Ectodermal cell (in vitro differentiated cells): ENCODE results near the gene SPOUT1.

ENCODE experiments used
- H3K27ac ChIP-seq: 2 replicates; pipeline ENCODE4 v1.7.0; 2013; ENCODE audit warnings: mild to moderate bottlenecking, low read depth, low read length; ENCODE audit not compliant: insufficient read depth, poor library complexity, severe bottlenecking
- H3K27me3 ChIP-seq: 2 replicates; pipeline ENCODE4 v1.7.0; 2013; ENCODE audit warnings: mild to moderate bottlenecking, low read length; ENCODE audit not compliant: insufficient read depth, control insufficient read depth, poor library complexity, severe bottlenecking
- H3K36me3 ChIP-seq: one replicate; pipeline ENCODE4 v1.7.0; 2013; ENCODE audit warnings: low read length; ENCODE audit not compliant: control insufficient read depth, insufficient read depth
- H3K4me1 ChIP-seq: one replicate; pipeline ENCODE4 v1.7.0; 2013; ENCODE audit warnings: low read length; ENCODE audit not compliant: control insufficient read depth, insufficient read depth
- H3K4me3 ChIP-seq: 2 replicates; pipeline ENCODE4 v1.7.0; 2013; ENCODE audit warnings: low read depth, low read length, control low read depth; ENCODE audit not compliant: insufficient read depth
- H3K9me3 ChIP-seq: 2 replicates; pipeline ENCODE4 v1.7.0; 2013; ENCODE audit warnings: mild to moderate bottlenecking, low read length, moderate library complexity; ENCODE audit not compliant: control insufficient read depth
- WGBS, 2 experiments: methylation state at CpG; one replicate each; pipeline ENCODE4 v1.1.7; 2013; ENCODE audit warnings: missing lambda C conversion rate in 2 of 2; 5-methylcytosine and 5-hydroxymethylcytosine counted together

SPOUT1 gene

DNA sequence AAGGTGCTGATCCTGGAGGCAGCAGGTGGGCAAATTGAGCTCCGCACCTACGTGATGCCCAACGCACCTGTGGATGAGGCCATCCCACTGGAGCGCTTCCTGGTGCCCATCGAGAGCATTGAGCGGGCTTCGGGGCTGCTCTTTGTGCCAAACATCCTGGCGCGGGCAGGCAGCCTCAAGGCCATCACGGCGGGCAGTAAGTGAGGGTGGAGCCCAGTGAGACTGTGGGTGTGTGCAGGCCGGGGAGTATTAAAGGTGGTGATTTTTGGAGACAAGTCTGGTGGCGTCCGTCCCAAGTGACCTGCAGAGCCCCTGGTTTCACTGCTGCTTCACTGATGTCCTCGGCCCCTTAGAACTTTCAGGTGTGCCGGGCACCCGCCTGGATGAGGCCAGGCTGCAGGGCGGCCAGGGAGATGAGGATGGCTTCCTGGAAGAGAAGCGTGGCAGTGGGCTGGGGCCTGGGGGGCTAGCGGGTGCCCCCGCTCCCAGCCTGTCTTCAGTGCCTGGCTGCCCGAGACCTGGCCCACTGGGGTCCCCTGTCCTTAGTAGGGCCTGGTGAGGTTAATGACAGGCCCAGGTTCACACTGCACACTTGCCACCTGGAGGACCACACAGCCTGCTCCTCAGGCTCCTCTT, 7.1 kb downstream of the SPOUT1 start:
- Histone ChIP-seq H3K36me3 (peaks cover 25% of the 10 kb centered on the region), H3K27ac (no peak overlapping the region), H3K27me3 (peaks cover 5% of the 10 kb centered on the region), H3K9me3 (no peaks in the 10 kb centered on the region), H3K4me3 (no peak overlapping the region), H3K4me1 (peaks cover 7% of the 10 kb centered on the region)
- 95 to 96% methylated on average over 22 of the region's 22 CpGs for WGBS, 2 experiments

DNA sequence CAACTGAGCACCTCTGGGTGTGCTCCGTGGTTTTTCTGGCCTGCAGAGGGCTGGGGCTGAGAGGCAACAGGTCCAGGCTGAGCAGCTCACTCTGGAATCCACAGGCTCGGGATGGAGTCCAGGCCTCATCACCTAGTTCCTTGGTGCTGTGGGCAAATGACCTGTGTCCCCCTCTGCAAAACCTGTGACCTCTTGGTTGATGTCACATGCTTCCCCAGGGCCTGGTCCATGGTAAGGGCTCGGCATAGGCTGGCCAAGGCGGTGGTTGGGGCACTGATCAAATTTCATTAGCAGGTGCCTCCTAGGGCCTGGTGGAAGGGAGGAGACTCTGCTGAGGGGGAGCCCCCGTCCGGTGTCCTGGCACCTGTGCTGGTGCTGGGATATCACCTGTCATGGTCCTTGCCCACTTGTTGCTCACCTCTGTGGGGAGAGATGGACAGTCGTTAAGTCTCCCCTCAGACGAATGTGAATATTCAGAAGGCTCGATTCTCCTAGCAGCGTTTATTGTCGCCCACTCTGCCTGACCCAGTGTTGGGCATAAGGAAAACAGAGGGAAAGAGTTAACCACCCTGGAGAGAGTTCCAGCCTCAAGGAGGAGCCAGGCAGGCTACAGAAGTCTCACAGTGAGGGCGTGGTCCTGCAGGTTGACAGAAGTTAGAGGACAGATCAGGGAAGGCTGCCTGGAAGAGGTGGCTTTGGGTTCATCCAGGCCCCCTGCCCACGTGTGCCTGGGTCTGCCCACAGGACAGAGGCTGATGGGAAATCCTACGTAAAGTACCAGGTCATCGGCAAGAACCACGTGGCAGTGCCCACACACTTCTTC, 7.8 kb downstream of the SPOUT1 start:
- no peaks in the 10 kb centered on the region for H3K9me3 ChIP-seq
- H3K27me3 ChIP-seq, result peaks cover 5% of the 10 kb centered on the region
- no peak overlapping the region for H3K4me3 ChIP-seq
- WGBS, 2 experiments, result 93% methylated on average over 16 of the region's 16 CpGs
- H3K4me1 ChIP-seq, result peaks cover 7% of the 10 kb centered on the region
- H3K36me3 ChIP-seq, result peaks cover 17% of the 10 kb centered on the region
- H3K27ac ChIP-seq, result no peak overlapping the region

DNA sequence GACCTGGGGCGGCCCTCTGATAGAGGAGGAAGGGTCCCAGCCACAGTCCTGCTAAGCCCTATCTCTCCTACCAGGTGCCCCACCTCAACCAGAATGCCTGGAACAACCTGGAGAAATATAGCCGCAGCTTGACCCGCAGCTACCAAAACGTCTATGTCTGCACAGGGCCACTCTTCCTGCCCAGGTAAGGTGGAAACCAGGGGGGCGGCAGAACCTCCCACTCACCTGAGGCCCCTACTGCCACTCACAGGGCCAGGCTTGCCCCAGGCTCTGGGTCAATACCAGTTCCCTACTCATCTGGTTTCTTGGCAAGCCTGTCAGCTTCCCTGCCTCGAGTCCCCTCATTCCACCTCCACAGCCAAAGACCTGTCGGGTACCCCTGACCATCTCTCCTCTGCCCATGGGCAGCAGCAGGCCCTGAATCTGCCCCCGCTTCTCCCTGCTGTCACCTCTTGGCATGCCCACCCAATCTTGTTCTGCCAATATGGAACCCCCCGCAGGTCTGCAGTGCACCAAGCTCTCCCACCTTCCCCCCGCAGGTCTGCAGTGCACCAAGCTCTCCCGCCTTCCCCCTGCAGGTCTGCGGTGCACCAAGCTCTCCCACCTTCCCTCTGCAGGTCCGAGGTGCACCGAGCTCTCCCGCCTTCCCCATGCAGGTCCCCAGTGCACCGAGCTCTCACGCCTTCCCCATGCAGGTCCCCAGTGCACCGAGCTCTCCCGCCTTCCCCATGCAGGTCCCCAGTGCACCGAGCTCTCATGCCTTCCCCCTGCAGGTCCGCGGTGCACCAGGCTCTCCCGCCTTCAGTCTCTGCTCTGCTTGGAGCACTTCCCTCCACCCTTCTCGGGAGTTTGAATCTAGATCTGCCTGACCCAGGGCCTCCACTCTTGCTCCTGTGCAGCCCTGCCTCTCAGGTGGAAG, 8.7 kb downstream of the SPOUT1 start:
- no peak overlapping the region for H3K4me3 ChIP-seq
- WGBS, 2 experiments, result 91% methylated on average over 24 of the region's 24 CpGs
- peaks cover 11% of the 10 kb centered on the region for H3K36me3 ChIP-seq
- H3K27ac ChIP-seq, result no peak overlapping the region
- H3K4me1 ChIP-seq, result peaks cover 7% of the 10 kb centered on the region
- no peaks in the 10 kb centered on the region for H3K9me3 ChIP-seq
- peaks cover 5% of the 10 kb centered on the region for H3K27me3 ChIP-seq

DNA sequence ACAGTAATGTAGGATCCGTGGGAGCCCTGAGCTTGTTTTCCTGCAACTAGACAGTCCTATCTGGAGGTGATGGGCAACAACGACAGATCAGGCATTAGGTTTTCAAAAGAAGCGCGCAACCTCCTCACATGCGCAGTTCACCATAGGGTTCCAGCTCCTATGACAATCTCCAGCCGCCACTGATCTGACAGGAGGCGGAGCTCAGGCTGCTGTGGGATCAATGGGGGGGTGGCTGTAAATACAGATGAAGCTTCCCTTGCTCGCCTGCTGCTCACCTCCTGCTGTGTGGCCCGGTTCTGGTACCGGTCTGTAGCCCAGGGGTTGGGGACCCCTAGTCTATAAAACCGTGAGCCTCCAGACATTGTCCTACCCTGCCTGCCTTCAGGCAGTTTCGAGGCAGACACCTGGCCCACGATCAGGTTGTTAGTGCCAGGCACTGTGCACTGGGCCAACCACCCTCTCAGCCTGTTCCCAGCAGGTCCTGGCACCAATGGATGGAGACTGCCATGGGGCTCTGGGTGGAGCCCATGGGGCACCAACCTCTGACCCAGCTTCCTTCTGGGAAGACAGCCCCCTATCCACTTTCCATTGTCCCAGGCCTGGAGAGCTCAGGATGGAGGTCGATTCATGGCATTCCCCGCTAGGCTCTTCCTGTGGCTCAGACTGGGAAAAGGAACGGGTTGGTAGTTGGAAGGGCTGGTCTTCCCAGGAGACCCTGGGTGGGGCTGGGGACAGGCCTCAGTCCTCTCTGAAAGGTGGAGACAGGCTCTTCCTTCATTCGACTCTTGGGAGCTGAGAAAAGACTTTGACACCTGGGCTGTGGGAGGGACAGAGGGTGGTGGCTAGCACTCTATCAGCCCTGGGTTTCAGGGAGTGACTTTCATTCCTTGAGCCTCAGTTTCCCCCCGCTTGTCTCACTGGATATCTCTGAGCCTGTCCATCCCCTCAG, 9.6 kb downstream of the SPOUT1 start:
- peaks cover 7% of the 10 kb centered on the region for H3K4me1 ChIP-seq
- H3K9me3 ChIP-seq, result no peaks in the 10 kb centered on the region
- WGBS, 2 experiments, result 78 to 80% methylated on average over 18 of the region's 18 CpGs
- H3K4me3 ChIP-seq, result peak overlapping the region; percentile 1
- H3K27ac ChIP-seq, result no peak overlapping the region
- peaks cover 11% of the 10 kb centered on the region for H3K36me3 ChIP-seq
- H3K27me3 ChIP-seq, result peaks cover 5% of the 10 kb centered on the region

DNA sequence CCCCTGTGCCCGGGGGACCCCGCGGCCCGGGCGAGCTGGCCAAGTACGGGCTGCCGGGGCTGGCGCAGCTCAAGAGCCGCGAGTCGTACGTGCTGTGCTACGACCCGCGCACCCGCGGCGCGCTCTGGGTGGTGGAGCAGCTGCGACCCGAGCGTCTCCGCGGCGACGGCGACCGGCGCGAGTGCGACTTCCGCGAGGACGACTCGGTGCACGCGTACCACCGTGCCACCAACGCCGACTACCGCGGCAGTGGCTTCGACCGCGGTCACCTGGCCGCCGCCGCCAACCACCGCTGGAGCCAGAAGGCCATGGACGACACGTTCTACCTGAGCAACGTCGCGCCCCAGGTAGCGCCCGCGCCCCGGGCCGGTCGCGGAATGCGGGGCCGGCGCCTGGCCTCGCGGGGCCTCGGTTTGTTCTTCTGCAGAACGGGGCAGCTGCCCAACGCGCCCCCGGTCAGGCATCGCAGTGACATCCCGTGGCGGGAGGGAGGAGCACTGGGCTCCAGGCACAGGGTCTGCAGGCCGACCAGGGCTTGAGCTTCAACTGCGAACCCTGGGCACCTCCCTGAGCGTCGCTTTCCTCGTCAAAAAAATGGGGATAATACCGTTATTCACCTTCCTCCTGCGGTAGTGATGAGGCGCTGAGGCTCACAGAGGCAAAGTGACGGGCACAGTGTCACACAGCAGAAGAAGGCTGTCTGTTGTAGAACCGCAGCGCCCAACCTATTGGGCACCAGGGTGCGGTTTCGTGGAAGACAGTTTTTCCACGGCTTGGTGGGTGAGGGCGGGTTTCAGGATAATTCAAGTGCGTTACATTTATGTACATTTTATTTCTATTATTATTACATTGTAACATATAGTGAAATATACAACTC, 10.5 kb downstream of the SPOUT1 start:
- WGBS, 2 experiments, result 7 to 11% methylated on average over 86 to 90 of the region's 90 CpGs
- H3K4me1 ChIP-seq, result peaks cover 7% of the 10 kb centered on the region
- H3K4me3 ChIP-seq, result peak overlapping the region; percentile 59
- H3K27me3 ChIP-seq, result peaks cover 5% of the 10 kb centered on the region
- no peak overlapping the region for H3K27ac ChIP-seq
- no peaks in the 10 kb centered on the region for H3K9me3 ChIP-seq
- H3K36me3 ChIP-seq, result peaks cover 3% of the 10 kb centered on the region

DNA sequence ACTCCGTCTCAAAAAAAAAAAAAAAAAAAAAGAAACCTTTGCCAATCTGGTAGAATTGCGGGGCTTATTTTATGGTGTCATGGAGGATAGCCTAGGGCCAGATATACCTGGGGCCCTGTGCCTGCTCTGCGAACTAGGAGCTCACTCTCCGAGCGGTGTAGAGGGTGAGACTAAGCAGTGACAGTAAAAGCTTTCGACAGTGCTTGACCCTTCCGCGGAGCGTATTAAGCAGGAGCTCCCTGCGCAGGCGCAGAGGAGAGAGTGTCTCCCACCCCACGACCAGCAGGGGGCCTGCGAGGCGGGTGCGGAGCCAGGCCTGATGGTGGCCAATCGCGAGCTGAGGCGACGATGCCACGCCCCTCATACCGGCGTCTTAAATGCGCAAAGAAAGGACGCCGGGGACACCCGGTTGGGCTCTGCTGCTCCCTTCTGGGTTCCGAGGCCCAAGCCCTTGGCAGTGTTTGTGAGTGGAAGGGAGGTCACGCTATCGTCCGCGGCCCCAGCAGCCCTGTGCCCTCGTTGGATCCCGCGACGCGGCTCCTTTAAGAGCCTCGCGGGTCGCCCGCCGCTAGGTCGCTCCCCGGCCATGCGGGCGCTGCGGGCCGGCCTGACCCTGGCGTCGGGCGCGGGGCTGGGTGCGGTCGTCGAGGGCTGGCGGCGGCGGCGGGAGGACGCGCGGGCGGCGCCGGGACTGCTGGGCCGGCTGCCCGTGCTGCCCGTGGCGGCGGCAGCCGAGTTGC, 11.3 kb downstream of the SPOUT1 start, which contains the start of gene ENDOG:
Gene ENDOG, plus strand, starts transcription at position 402 of the 740 bp plus-strand sequence. Its CDS starts 185 bp downstream, at position 587.
- peaks cover 5% of the 10 kb centered on the region for H3K27me3 ChIP-seq
- H3K9me3 ChIP-seq, result no peaks in the 10 kb centered on the region
- H3K4me1 ChIP-seq, result peaks cover 7% of the 10 kb centered on the region
- 1 to 2% methylated on average over 70 of the region's 70 CpGs for WGBS, 2 experiments
- peak within 1 kb of the TSS; percentile 55 for H3K27ac ChIP-seq
- no peaks in the 10 kb centered on the region for H3K36me3 ChIP-seq
- peak within 1 kb of the TSS; percentile 59 for H3K4me3 ChIP-seq

DNA sequence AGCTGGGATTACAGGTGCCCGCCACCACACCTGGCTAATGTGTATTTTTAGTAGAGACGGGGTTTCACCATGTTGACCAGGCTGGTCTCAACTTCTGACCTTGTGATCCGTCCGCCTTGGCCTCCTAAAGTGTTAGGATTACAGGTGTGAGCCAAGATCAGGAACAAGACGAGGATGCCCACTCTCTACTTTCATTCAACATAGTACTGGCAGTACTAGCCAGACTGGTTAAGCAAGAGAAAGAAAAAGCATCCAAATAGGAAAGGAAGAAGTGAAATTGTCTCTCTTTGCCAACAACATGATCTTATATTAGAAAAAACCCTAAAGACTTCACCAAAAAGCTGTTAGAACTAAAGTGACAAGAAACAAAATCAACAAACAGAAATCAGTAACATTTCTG, 18.7 kb downstream of the SPOUT1 start:
- Histone ChIP-seq H3K4me3 (no peak overlapping the region), H3K27ac (no peak overlapping the region), H3K4me1 (no peaks in the 10 kb centered on the region), H3K27me3 (no peaks in the 10 kb centered on the region), H3K36me3 (peaks cover 12% of the 10 kb centered on the region), H3K9me3 (no peaks in the 10 kb centered on the region)
- WGBS, 2 experiments, result 82% methylated on average over 5 of the region's 5 CpGs

DNA sequence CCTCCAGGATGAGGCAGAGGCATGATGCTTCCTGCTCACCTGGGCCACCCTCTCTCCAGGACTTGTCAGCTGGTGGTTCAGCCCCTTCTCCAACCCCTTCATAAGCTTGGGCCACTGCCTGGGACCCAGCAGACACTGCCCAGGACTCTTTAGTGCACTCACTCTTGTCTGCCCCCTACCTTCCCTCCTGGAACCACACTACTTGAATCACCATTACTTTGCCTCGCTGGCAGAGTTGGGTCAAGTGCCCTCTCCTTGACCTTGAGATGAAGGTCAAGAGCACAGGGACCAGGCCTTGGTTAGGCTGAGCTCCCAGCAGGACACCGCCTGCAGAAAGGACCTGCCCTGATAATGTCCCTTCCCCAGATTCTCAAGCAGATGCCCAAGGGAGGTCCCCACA, 19.8 kb downstream of the SPOUT1 start:
- H3K36me3 ChIP-seq, result peaks cover 19% of the 10 kb centered on the region
- H3K4me1 ChIP-seq, result no peaks in the 10 kb centered on the region
- H3K27ac ChIP-seq, result no peak overlapping the region
- H3K4me3 ChIP-seq, result no peak overlapping the region
- H3K9me3 ChIP-seq, result no peaks in the 10 kb centered on the region
- H3K27me3 ChIP-seq, result no peaks in the 10 kb centered on the region
- WGBS, 2 experiments, result 84 to 94% methylated on average over 2 of the region's 2 CpGs
